HG02884 (cell line): ENCODE measurements around the gene DNAJB2.

ENCODE experiments used
- ATAC-seq: cut with Tn5 transposase; IDR thresholded peaks from one replicate; pipeline ENCODE4 v1.9.1; 2021; ENCODE audit warnings: mild to moderate bottlenecking, moderate library complexity; ENCODE audit not compliant: unreplicated experiment

The DNAJB2 gene

GRCh38 chr2:219279151-219279915 is at the start of gene DNAJB2:
Gene DNAJB2, plus strand, starts transcription at chr2:219279366. Its CDS starts 468 bp downstream, at chr2:219279834.
- ATAC-seq: peak; percentile 81

DNA sequence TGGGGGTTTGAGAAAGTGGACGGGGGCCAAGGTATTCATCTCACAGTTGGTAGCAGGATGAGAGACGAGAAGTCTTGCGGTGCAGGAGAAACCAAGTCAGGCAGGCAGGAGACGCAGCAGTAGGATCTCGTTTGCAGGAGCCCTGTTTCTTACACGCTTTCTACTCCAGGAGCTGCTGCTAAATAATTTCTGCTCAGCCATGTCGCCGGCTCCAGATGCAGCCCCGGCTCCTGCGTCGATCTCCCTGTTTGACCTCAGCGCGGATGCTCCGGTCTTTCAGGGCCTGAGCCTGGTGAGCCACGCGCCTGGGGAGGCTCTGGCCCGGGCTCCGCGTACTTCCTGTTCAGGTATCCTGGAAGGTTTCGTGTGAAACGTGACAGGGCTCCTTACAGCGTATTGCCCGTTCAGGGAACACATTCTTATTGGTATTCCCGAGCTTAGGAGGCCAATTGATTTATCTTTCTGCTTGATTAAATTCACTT is 49.1 kb upstream of the DNAJB2 start:
- peak; percentile 13 for ATAC-seq

GRCh38 chr2:219234331-219234730 is 44.8 kb upstream of the DNAJB2 start:
- ATAC-seq: no peak

DNA sequence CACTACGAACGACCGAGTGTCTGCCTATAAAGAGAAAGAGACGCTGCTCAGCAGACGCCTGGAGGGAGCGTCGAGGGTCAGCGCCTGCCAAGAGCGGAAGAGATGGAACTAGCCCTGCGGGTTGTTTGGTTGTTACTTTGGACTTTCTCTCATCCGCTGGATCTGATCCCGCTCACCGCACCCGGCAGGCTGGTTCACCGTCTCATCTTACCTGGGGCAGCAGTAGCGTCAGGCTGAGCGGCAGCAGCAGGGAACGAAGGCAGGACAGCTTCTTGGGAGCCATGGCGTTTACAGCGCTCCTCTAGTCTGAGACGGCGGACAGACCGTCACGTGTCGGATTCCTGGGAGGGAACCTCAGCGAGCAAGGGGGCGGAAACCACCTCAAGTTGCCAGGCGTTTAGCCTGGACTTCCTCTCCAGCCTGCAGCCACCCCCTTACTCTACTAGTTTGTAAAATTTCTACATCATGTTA is 35.8 kb upstream of the DNAJB2 start:
- ATAC-seq: no peak

- no peak for ATAC-seq
Measured at GRCh38 chr2:219244789-219245147, 34.4 kb upstream of the DNAJB2 start.

DNA sequence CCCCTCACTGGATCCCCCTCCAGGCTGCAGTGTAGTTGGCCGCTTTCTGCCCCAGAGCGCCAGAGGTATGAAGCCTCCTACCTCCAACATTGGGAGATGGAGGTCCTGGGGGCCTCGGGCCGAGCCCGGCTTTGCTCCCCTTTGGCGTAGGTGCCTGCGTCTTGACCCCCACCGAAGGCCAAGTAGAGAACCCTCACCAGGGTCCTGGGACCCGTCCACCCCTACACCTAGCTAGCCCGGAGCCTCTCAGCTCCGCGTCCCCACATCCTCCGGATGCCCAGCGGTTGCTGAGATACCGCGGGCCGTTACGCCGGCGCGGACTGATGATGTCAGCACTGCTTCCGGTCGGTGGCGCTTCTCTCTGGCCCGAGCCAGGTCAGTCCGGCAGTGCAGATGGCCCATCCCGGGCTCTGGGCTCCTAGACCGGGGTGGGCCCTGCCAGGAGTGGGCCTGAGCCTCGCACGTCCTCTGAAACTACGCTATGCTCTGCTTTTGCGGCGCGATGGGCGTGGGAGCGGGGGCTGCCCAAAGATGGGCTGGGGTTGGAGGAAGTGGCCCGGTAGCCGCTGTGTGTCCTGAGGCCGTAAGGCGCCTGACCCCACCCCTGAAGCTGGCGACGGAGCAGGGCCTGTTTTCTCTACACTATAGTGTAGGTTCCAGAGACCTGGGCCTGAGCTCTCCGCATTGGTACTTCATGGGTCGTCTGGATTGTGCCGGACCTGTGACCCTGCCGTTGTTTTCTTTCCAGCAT is 33.8 kb upstream of the DNAJB2 start, which contains the start of the genes GLB1L and STK16:
GLB1L (minus strand) TSS at position 297 of the 751 bp plus-strand sequence. CDS start 1,871 bp downstream, outside the sequence.
STK16 (plus strand) TSS at position 332 of the 751 bp plus-strand sequence. CDS start 521 bp downstream, outside the sequence.
- peak; percentile 79 for ATAC-seq

- ATAC-seq: no peak
Measured at GRCh38 chr2:219245899-219246230, 33.3 kb upstream of the DNAJB2 start.

GRCh38 chr2:219246559-219246958 is 32.6 kb upstream of the DNAJB2 start:
- no peak for ATAC-seq

DNA sequence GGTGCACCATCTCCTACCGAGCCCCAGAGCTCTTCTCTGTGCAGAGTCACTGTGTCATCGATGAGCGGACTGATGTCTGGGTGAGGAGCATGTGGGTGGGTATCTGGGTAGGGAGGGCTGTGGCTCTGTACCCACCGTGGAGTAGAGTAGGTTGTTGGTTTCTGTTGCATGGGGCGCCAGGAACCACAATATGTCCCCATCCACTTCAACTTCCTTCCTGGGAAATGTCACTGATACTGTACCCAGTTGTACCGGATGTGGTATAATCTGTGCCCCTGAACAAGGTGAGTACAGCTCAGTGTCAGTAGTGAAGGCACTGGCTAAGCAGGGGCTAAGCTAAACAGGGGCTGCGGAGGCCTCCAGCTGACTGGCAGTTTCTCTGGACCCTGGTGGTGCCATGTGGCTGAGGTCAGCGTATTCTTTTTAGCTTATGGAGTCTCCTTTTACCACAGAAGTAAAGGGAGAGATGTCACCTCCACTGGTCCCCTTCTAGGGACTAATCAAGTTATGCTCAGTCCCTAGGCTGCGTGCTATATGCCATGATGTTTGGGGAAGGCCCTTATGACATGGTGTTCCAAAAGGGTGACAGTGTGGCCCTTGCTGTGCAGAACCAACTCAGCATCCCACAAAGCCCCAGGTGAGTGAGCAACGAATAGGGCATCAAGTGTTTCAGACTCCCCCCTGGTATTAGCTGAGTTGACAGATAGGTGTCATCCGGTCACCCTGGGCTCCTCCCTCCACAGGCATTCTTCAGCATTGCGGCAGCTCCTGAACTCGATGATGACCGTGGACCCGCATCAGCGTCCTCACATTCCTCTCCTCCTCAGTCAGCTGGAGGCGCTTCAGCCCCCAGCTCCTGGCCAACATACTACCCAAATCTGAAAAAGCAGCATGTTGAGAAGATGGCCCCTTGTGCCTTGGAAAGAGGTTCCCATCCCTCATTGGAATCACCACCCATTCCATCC is 31.2 kb upstream of the DNAJB2 start:
- ATAC-seq: no peak

GRCh38 chr2:219248845-219249202 is 30.3 kb upstream of the DNAJB2 start:
- ATAC-seq: no peak

DNA sequence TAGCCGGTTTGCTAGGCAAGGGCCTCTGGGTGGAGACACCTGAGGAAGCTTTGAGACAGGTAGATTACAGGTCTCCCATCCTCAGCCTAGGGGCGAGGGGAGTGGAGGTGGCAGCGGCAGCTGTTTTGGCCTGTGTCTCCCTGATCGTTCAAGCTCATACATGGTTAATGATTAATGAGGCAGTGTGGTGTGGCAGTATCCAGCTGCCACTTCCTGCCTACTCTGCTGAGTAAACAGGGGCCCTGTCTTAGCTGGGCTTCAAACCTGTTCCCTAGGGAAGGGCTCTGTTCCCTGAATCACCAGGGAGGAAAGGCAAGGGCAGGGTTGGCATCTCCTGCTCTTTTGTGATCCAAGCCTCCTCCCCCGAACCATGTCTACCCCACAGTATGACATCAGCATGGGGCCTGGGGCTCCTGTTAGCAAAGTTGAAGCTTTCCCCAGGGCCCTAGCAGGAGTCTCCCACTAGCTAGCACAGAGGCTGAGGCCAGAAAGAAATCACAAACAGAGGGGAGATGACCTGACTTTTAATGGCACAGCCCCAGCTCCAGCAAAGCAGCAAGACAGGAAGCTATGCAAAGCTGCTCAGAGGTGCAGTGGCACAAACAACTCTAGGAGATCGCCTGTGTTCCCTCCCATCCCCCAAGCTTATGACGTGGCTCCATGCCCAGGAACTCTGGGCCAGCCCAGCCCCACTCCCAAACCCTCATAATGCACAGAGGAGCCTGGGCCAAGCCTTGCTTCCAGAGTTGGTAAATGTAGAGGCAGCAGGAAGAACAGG is 29.8 kb upstream of the DNAJB2 start:
- no peak for ATAC-seq

GRCh38 chr2:219250049-219250781 is 29.0 kb upstream of the DNAJB2 start:
- no peak for ATAC-seq

GRCh38 chr2:219251656-219252055 is 27.5 kb upstream of the DNAJB2 start:
- no peak for ATAC-seq

DNA sequence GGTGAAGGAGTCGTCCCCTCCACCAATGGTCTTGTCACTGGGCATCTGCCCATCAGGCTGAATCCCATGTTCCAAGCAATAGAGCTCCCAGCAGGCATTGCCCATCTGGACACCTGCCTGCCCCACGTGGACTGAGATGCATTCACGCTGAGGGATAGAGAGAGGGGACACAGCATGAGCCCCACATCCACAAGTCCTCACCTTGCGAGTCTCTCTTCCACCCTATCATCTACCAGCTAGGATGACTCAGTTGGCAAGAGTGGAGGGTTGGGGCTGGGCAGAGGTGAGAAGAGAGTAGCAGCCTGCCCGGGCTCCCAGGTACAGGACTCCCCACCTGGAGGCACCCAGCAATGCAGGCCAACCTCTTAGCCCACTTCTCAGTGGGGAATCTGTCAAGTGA is 27.1 kb upstream of the DNAJB2 start:
- no peak for ATAC-seq

DNA sequence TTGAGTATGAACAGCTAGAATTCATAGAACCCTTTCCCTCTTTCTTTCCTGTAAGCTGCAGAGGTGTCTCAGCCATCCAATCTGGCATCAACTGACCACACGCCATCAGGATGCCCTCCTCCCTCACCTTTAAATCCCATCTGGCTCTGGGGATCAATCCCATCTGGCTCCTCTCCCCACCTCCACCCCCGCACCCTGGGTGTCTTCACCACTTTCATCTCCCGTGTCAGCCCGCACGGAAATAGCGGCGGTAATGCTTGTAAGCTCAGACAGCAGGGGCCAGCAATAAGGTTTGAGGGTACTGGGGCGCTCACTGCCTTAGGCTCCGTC is 26.6 kb upstream of the DNAJB2 start:
- ATAC-seq: no peak

DNA sequence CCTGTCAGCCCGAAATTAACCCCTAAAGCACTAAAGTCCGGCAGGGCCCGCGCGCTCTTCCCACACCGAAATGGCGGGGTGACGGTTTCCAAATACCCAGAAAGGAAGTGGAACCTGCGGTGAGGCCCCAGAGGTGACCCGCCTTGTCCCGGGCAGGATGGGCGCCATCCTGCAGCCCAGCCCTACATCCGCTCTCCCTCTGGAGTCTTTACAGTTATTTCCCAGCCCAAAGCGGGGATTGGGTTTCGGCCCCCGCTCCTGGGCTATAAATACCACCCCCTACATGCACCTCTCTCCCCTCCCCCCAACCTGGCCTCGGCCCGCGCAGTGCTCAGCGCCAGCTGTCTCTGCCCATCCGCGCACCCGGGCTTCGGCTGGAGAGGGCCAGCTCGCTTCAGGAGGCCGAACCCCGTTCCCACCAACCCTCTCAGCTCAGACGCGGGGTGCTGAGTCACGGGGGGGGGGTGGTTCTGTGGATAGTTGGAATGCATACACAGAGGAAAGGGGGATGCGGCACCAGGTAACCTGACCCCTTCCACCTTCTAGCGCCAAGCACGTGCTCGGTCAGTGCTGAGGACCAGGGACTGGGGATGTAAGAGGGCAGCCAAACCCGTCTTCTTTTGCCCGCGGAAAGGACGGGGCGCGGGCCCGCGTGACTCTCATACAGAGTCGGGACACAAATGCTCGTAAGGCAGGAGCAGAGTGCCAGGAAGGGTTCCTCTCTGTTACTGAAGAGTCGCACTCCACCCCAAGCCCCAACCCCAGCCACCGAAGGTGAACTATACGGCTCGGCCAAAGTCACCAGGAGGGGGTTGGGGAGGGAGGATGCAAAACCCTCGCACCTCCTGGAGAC is 26.0 kb upstream of the DNAJB2 start, which contains the start of gene TUBA4B:
TUBA4B (plus strand) TSS at position 344 of the 853 bp plus-strand sequence; CDS start at position 509, 165 bp downstream.
- peak; percentile 14 for ATAC-seq

- ATAC-seq: peak; percentile 47
Measured at GRCh38 chr2:219253753-219254589, 25.2 kb upstream of the DNAJB2 start, which contains the start of gene TUBA4A. Gene TUBA4A, minus strand, starts transcription at chr2:219253918. Its CDS starts 60 bp downstream, at chr2:219253858.
